ENCODE measurements around the gene GCN1.

The GCN1 gene

GRCh38 chr12:120229487-120230325, 35.2 kb upstream of the GCN1 start:
- DNase-seq = no peak

- no peak for DNase-seq
These were observed 34.6 kb upstream of the GCN1 start for GRCh38 chr12:120229071-120229486.

- DNase-seq = peak; percentile 96
These were observed 34.0 kb upstream of the GCN1 start for GRCh38 chr12:120228291-120229070.

- no peak for DNase-seq
These were observed 33.5 kb upstream of the GCN1 start for GRCh38 chr12:120228041-120228290.

GRCh38 chr12:120227233-120228040, 32.9 kb upstream of the GCN1 start:
- no peak for DNase-seq

- no peak for DNase-seq
These were observed 31.5 kb upstream of the GCN1 start for GRCh38 chr12:120225852-120226640.

GRCh38 chr12:120225200-120225558, 30.7 kb upstream of the GCN1 start:
- DNase-seq = no peak

GRCh38 chr12:120224304-120225199, 30.0 kb upstream of the GCN1 start:
- no peak for DNase-seq

- no peak for DNase-seq
These were observed 29.2 kb upstream of the GCN1 start for GRCh38 chr12:120223458-120224303.

GRCh38 chr12:120222288-120222832, 27.8 kb upstream of the GCN1 start:
- DNase-seq = no peak

GRCh38 chr12:120221576-120221900, 27.0 kb upstream of the GCN1 start:
- DNase-seq = no peak

GRCh38 chr12:120220838-120221575, 26.5 kb upstream of the GCN1 start:
- peak; percentile 27 for DNase-seq

GRCh38 chr12:120218680-120219606, 24.4 kb upstream of the GCN1 start:
- no peak for DNase-seq

- no peak for DNase-seq
These were observed 22.5 kb upstream of the GCN1 start for GRCh38 chr12:120216742-120217605.

GRCh38 chr12:120215766-120216735, 21.5 kb upstream of the GCN1 start:
- no peak for DNase-seq

- no peak for DNase-seq
These were observed 20.8 kb upstream of the GCN1 start for GRCh38 chr12:120215357-120215735.
